SIG-M5 treated with dmso at 0.1 percent for 504 hours (cell line): ENCODE measurements around the gene ZNF513.
"Not testable (repeated sequence)": the region's sequence is repeated elsewhere in the genome, so short reads cannot be mapped to it uniquely, and the experiment has no call there.

Experiments
- DNase-seq: peaks from one replicate; lab custom pipeline; 2025; ENCODE audit not compliant: unreplicated experiment; lab: John Stamatoyannopoulos, UW

Gene ZNF513

GRCh38 chr2:27380626-27381545 lies at the start of gene ZNF513:
Gene ZNF513, minus strand, starts transcription at chr2:27380734. Its CDS starts 208 bp downstream, at chr2:27380526.
- peak; percentile 93 for DNase-seq

GRCh38 chr2:27428978-27429541 lies 48.5 kb upstream of the ZNF513 start:
- DNase-seq, result peak; percentile 76

GRCh38 chr2:27428213-27428977 lies 47.9 kb upstream of the ZNF513 start, which contains the start of gene NRBP1:
Gene NRBP1, plus strand, starts transcription at chr2:27428631. Its CDS starts 4,643 bp downstream, at chr2:27433274.
- peak; percentile 92 for DNase-seq

GRCh38 chr2:27427863-27428212 lies 47.3 kb upstream of the ZNF513 start:
- no peak for DNase-seq

- DNase-seq, result not testable (repeated sequence)
These were observed 44.5 kb upstream of the ZNF513 start for GRCh38 chr2:27425039-27425438.

GRCh38 chr2:27422958-27423357 lies 42.4 kb upstream of the ZNF513 start:
- no peak for DNase-seq

GRCh38 chr2:27421660-27422250 lies 41.2 kb upstream of the ZNF513 start:
- DNase-seq, result peak; percentile 27

- DNase-seq, result no peak
These were observed 40.5 kb upstream of the ZNF513 start for GRCh38 chr2:27420996-27421395.

GRCh38 chr2:27416151-27416550 lies 35.6 kb upstream of the ZNF513 start:
- no peak for DNase-seq

- no peak for DNase-seq
These were observed 32.1 kb upstream of the ZNF513 start for GRCh38 chr2:27412419-27413152.

GRCh38 chr2:27409321-27410073 lies 29.0 kb upstream of the ZNF513 start, which contains the start of gene PPM1G:
Gene PPM1G, minus strand, starts transcription at chr2:27409591. Its CDS starts 169 bp downstream, at chr2:27409422.
- peak; percentile 95 for DNase-seq

- peak; percentile 46 for DNase-seq
These were observed 28.2 kb upstream of the ZNF513 start for GRCh38 chr2:27408601-27409320.

GRCh38 chr2:27407798-27408491 lies 27.4 kb upstream of the ZNF513 start:
- DNase-seq, result peak; percentile 45

GRCh38 chr2:27400348-27401135 lies 20.0 kb upstream of the ZNF513 start:
- DNase-seq, result no peak

- no peak for DNase-seq
These were observed 18.4 kb upstream of the ZNF513 start for GRCh38 chr2:27398962-27399361.

GRCh38 chr2:27393225-27393624 lies 12.7 kb upstream of the ZNF513 start:
- DNase-seq, result no peak

GRCh38 chr2:27390822-27391679 lies 10.5 kb upstream of the ZNF513 start:
- no peak for DNase-seq
